Natural killer cell (primary cell): Measurements from ENCODE around the gene N4BP2L2. TPM values are rescaled to one million over a fixed set of nuclear protein-coding genes. Genes with fewer than 3 reads are reported as not detected.

Experiments used
- ATAC-seq, 3 donors: fragments of 150-1000 bp in 2 of 3; fragments of 200-7000 bp in 1 of 3; cut with Tn5 transposase; 1 replicate in 1 of 3; 2 replicates in 2 of 3; pipeline ENCODE4 v1.10.0; 2021; ENCODE audit warnings: mild to moderate bottlenecking in 2 of 3, moderate library complexity in 2 of 3
- DNase-seq, 2 donors: peaks; one replicate each; pipeline versions ENCODE4 v3.0.0 to v3.0.0-alpha.2; 2013 to 2021; ENCODE audit warnings: mixed read lengths in 1 of 2
- H3K27ac ChIP-seq: one replicate; pipeline ENCODE4 v1.5.1; 2013; ENCODE audit warnings: mild to moderate bottlenecking, low read length
- H3K27me3 ChIP-seq: one replicate; pipeline ENCODE4 v1.6.1; 2013; ENCODE audit warnings: low read length; ENCODE audit not compliant: control insufficient read depth, insufficient read depth
- H3K36me3 ChIP-seq: one replicate; pipeline ENCODE4 v1.6.1; 2013; ENCODE audit warnings: low read length; ENCODE audit not compliant: control insufficient read depth, insufficient read depth
- H3K4me1 ChIP-seq: one replicate; pipeline ENCODE4 v1.6.1; 2013; ENCODE audit warnings: low read length; ENCODE audit not compliant: control insufficient read depth, insufficient read depth
- H3K4me3 ChIP-seq: one replicate; pipeline ENCODE4 v1.5.1; 2013; ENCODE audit warnings: low read length
- H3K9me3 ChIP-seq: one replicate; pipeline ENCODE4 v1.6.1; 2013; ENCODE audit warnings: low read length; ENCODE audit not compliant: control insufficient read depth, insufficient read depth
- H3K27ac Mint-ChIP-seq, 2 donors: one replicate each; pipeline ENCODE4 v1.8.0; 2022; ENCODE audit warnings: mild to moderate bottlenecking in 2 of 2, mixed read lengths in 2 of 2, moderate library complexity in 1 of 2
- H3K27me3 Mint-ChIP-seq, 2 donors: one replicate each; pipeline ENCODE4 v1.8.0; 2022; ENCODE audit warnings: low read depth in 2 of 2, mixed read lengths in 2 of 2
- H3K36me3 Mint-ChIP-seq: one replicate; pipeline ENCODE4 v1.8.0; 2022; ENCODE audit warnings: mixed read lengths
- H3K4me1 Mint-ChIP-seq, 2 donors: one replicate each; pipeline ENCODE4 v1.8.0; 2022; ENCODE audit warnings: mixed read lengths in 2 of 2
- H3K4me3 Mint-ChIP-seq: one replicate; pipeline ENCODE4 v1.8.0; 2022; ENCODE audit warnings: mild to moderate bottlenecking, moderate library complexity, mixed read lengths
- H3K9me3 Mint-ChIP-seq, 2 donors: one replicate each; pipeline ENCODE4 v1.8.0; 2022; ENCODE audit warnings: mixed read lengths in 2 of 2
- CTCF ChIP-seq: fragments of 200-600 bp; IDR thresholded peaks from one replicate; pipeline ENCODE4 v1.8.0; 2022; ENCODE audit warnings: antibody characterized with exemption
- WGBS: methylation state at CpG from one replicate; pipeline ENCODE4 v1.1.7; 2013; ENCODE audit warnings: missing lambda C conversion rate; ENCODE audit not compliant: insufficient coverage; 5-methylcytosine and 5-hydroxymethylcytosine counted together
- intact Hi-C: fragments of 100-400 bp; cut with micrococcal nuclease; formaldehyde crosslinking; loops from one replicate; pipeline ENCODE4 v1.14.2; 2022
- total RNA-seq, 4 donors: library from RNA; stranded (reverse); fragments of 120-200 nt in 1 of 4; gene quantifications; one replicate each; pipeline versions ENCODE4 v1.2.3 to v1.2.4, GENCODE V29; 2013 to 2022

Gene N4BP2L2
- total RNA-seq, 3 donors from 2014 or later (not counting 1 experiment from before 2014, with no cell fraction given) = 195 to 247 (median 221) TPM

- intact Hi-C loops = no loop called here
- Histone ChIP-seq H3K9me3 (no peaks in the 10 kb centered on the region), H3K4me3 (no peak overlapping the region), H3K27ac (no peak overlapping the region), H3K36me3 (no peaks in the 10 kb centered on the region), H3K4me1 (no peaks in the 10 kb centered on the region), H3K27me3 (no peaks in the 10 kb centered on the region)
- no peak for DNase-seq
- Mint-ChIP-seq H3K27ac (no peak overlapping the region), H3K4me3 (no peak overlapping the region), H3K9me3 (no peaks in the 10 kb centered on the region), H3K27me3 (peaks cover 7 to 10% of the 10 kb centered on the region in 2 donors), H3K36me3 (no peaks in the 10 kb centered on the region), H3K4me1 (no peaks in the 10 kb centered on the region)
- ATAC-seq = no peak
- TF ChIP-seq CTCF = no peak
- no CpG with 5 or more reads among the region's 2 CpGs for WGBS
These were observed 6.5 kb upstream of the N4BP2L2 start for GRCh38 chr13:32545083-32545482.

GRCh38 chr13:32542221-32542620 is 3.6 kb upstream of the N4BP2L2 start:
- Mint-ChIP-seq H3K27ac (no peak overlapping the region), H3K27me3 (peaks cover 7 to 9% of the 10 kb centered on the region in 2 donors), H3K36me3 (no peaks in the 10 kb centered on the region), H3K4me3 (no peak overlapping the region), H3K4me1 (peaks cover 19 to 20% of the 10 kb centered on the region in 2 donors), H3K9me3 (no peaks in the 10 kb centered on the region)
- 88% methylated on average over 1 of the region's 2 CpGs for WGBS
- intact Hi-C loops = no loop called here
- no peaks in the 10 kb centered on the region for H3K9me3 ChIP-seq
- DNase-seq = no peak
- TF ChIP-seq CTCF = no peak
- no peak overlapping the region for H3K4me3 ChIP-seq
- no peaks in the 10 kb centered on the region for H3K36me3 ChIP-seq
- peaks cover 12% of the 10 kb centered on the region for H3K4me1 ChIP-seq
- H3K27me3 ChIP-seq = no peaks in the 10 kb centered on the region
- no peak overlapping the region for H3K27ac ChIP-seq
- ATAC-seq = no peak

GRCh38 chr13:32538143-32538620 is 413 bp downstream of the N4BP2L2 start:
- H3K4me3 Mint-ChIP-seq = peak overlapping the region; percentile 99
- peaks cover 18% of the 10 kb centered on the region for H3K4me1 ChIP-seq

More at GRCh38 chr13:32538143-32538620, 413 bp downstream of the N4BP2L2 start:
- intact Hi-C loops = loop anchor here (1.0 to 5.0 kb wide), 5 partner anchors 48 to 1376 kb away; partner anchors contain the start of genes BRCA2, HSPH1, N4BP2L1 and PDS5B
- Histone ChIP-seq H3K4me3 (peak overlapping the region; percentile 96), H3K27ac (peak overlapping the region; percentile 99), H3K36me3 (peaks cover 21% of the 10 kb centered on the region), H3K9me3 (no peaks in the 10 kb centered on the region), H3K27me3 (no peaks in the 10 kb centered on the region)
- ATAC-seq (peak; percentile 80 to 89 (median 80)), DNase-seq (no peak)
- Mint-ChIP-seq H3K27ac (peak overlapping the region; percentile 98 to 99), H3K36me3 (no peaks in the 10 kb centered on the region), H3K9me3 (no peaks in the 10 kb centered on the region), H3K4me1 (peaks cover 53 to 55% of the 10 kb centered on the region in 2 donors), H3K27me3 (peaks cover 0 to 4% of the 10 kb centered on the region in 2 donors)
- under 1% methylated on average over 23 of the region's 23 CpGs for WGBS
- no peak for TF ChIP-seq CTCF
